Parathyroid adenoma (tissue), 2 donors: ENCODE results near the gene MOB3B.

ENCODE experiments used
- H2AFZ ChIP-seq: fragments of 300-600 bp; sonication (generic); one replicate; pipeline ENCODE4 v1.7.0; 2017; ENCODE audit warnings: antibody characterized with exemption, mild to moderate bottlenecking
- H3K27ac ChIP-seq: fragments of 300-600 bp; sonication (generic); one replicate; pipeline ENCODE4 v1.7.0; 2017
- H3K27me3 ChIP-seq: fragments of 300-600 bp; sonication (generic); one replicate; pipeline ENCODE4 v1.7.0; 2017; ENCODE audit warnings: low read length; ENCODE audit not compliant: control insufficient read depth, insufficient read depth
- H3K36me3 ChIP-seq: fragments of 300-600 bp; sonication (generic); one replicate; pipeline ENCODE4 v1.7.0; 2017; ENCODE audit warnings: low read length; ENCODE audit not compliant: control insufficient read depth, insufficient read depth
- H3K4me1 ChIP-seq: fragments of 300-600 bp; sonication (generic); one replicate; pipeline ENCODE4 v1.7.0; 2017; ENCODE audit warnings: control low read depth
- H3K4me2 ChIP-seq: fragments of 300-600 bp; sonication (generic); one replicate; pipeline ENCODE4 v1.7.0; 2017; ENCODE audit warnings: low read length
- H3K4me3 ChIP-seq: fragments of 300-600 bp; sonication (generic); one replicate; pipeline ENCODE4 v1.7.0; 2017; ENCODE audit warnings: low read depth, low read length
- H3K79me2 ChIP-seq: fragments of 300-600 bp; sonication (generic); one replicate; pipeline ENCODE4 v1.7.0; 2017; ENCODE audit warnings: control low read depth
- H3K9ac ChIP-seq: fragments of 300-600 bp; sonication (generic); one replicate; pipeline ENCODE4 v1.7.0; 2017; ENCODE audit warnings: mild to moderate bottlenecking
- H3K9me3 ChIP-seq: fragments of 300-600 bp; sonication (generic); one replicate; pipeline ENCODE4 v1.7.0; 2017; ENCODE audit warnings: low read length; ENCODE audit not compliant: control insufficient read depth
- TF ChIP-seq, protein P1 (sequence below): fragments of 300-600 bp; sonication (generic); IDR thresholded peaks from one replicate; pipeline ENCODE4 v1.7.0; 2017; ENCODE audit warnings: antibody characterized with exemption, mild to moderate bottlenecking
- donor health status: primary hyperparathyroidism.

Gene MOB3B

DNA sequence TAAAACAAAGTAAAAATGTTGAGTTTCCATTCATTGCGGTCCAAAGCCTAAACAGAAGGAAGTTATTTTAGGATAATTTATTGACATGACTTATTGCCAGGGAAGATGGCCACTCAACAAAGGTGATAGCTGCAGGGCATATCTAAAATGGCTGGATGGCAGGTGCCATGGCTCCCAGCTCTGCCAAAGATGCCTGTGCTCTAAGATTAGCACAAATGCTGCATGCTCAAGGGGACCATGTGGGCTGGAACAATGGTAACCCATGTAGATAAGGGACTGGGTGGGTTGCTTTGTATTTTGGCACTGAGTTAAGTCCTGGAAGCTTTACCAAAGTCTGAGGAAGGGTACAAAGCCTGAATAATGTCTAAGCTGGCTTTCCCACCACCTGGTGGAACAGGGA lies 101.1 kb downstream of the MOB3B start:
- no peaks in the 10 kb centered on the region for H3K36me3 ChIP-seq
- TF ChIP-seq, protein P1, sequence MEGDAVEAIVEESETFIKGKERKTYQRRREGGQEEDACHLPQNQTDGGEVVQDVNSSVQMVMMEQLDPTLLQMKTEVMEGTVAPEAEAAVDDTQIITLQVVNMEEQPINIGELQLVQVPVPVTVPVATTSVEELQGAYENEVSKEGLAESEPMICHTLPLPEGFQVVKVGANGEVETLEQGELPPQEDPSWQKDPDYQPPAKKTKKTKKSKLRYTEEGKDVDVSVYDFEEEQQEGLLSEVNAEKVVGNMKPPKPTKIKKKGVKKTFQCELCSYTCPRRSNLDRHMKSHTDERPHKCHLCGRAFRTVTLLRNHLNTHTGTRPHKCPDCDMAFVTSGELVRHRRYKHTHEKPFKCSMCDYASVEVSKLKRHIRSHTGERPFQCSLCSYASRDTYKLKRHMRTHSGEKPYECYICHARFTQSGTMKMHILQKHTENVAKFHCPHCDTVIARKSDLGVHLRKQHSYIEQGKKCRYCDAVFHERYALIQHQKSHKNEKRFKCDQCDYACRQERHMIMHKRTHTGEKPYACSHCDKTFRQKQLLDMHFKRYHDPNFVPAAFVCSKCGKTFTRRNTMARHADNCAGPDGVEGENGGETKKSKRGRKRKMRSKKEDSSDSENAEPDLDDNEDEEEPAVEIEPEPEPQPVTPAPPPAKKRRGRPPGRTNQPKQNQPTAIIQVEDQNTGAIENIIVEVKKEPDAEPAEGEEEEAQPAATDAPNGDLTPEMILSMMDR: no peak
- H3K9ac ChIP-seq: no peak overlapping the region
- no peak overlapping the region for H3K4me2 ChIP-seq
- H3K79me2 ChIP-seq: no peaks in the 10 kb centered on the region
- H3K27me3 ChIP-seq: no peaks in the 10 kb centered on the region
- no peak overlapping the region for H2AFZ ChIP-seq
- no peak overlapping the region for H3K4me3 ChIP-seq
- H3K4me1 ChIP-seq: no peaks in the 10 kb centered on the region
- H3K27ac ChIP-seq: no peak overlapping the region
- no peaks in the 10 kb centered on the region for H3K9me3 ChIP-seq

DNA sequence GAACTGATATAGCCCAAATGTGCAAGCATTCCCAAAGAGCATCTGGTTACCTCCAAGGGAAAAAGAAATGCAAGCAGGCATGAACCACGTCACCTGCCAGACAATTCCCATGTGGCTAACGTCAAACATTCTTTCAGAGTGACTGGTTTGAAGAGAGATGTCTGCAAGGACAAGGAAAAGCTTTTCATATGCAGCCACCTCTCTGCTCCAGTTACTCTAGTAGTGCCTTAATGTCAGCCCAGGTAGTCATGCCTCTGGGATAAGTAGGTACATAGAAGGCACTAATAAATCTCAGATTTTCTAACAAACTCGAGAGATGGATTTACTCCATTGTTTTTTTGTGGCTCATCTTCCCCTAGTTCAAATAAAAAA lies 102.4 kb downstream of the MOB3B start:
- Histone ChIP-seq H3K79me2 (no peaks in the 10 kb centered on the region), H2AFZ (no peak overlapping the region), H3K9ac (no peak overlapping the region), H3K4me1 (no peaks in the 10 kb centered on the region), H3K27me3 (no peaks in the 10 kb centered on the region), H3K27ac (no peak overlapping the region), H3K4me3 (no peak overlapping the region), H3K4me2 (no peak overlapping the region), H3K9me3 (no peaks in the 10 kb centered on the region), H3K36me3 (no peaks in the 10 kb centered on the region)
- TF ChIP-seq, protein P1: no peak

DNA sequence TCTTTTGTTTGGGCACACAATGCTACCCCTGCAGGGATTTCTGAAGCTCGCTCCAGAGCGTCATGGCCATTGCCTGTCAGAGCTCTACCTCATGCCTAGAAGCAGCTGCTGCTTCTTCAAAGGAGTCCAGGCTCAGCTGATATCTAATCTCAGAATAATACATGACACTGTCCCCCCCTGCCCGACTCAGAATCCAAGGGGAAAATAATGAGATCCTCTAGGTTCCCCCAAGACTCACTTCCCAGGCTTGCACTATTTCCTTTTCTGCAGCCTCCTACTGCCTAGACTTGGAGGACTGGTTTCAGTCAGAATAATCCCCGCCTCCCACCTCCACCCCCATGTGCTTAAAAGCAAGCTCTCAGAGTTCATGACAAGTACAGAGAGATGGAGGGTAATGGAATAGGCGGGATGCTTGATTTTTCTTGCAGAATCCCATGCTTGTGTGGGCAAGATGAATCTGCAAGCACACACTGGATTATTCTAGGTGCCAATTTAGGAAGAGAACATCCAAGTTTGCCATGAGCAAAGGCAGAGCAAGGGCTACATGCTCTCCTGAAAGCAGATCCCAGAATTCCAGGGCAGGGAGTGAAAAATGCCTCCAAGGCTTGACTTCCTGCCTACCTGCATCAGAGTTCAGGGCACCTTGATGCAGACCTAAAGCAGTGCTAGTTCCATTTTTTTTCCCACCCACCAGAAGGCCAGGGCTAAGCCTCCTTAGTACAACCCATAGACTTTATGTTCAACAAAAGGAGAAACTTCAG lies 102.9 kb downstream of the MOB3B start:
- Histone ChIP-seq H3K9me3 (no peaks in the 10 kb centered on the region), H3K4me2 (no peak overlapping the region), H3K4me3 (no peak overlapping the region), H3K4me1 (no peaks in the 10 kb centered on the region), H3K27ac (no peak overlapping the region), H2AFZ (no peak overlapping the region), H3K9ac (no peak overlapping the region), H3K36me3 (no peaks in the 10 kb centered on the region), H3K79me2 (no peaks in the 10 kb centered on the region), H3K27me3 (no peaks in the 10 kb centered on the region)
- TF ChIP-seq, protein P1: no peak

DNA sequence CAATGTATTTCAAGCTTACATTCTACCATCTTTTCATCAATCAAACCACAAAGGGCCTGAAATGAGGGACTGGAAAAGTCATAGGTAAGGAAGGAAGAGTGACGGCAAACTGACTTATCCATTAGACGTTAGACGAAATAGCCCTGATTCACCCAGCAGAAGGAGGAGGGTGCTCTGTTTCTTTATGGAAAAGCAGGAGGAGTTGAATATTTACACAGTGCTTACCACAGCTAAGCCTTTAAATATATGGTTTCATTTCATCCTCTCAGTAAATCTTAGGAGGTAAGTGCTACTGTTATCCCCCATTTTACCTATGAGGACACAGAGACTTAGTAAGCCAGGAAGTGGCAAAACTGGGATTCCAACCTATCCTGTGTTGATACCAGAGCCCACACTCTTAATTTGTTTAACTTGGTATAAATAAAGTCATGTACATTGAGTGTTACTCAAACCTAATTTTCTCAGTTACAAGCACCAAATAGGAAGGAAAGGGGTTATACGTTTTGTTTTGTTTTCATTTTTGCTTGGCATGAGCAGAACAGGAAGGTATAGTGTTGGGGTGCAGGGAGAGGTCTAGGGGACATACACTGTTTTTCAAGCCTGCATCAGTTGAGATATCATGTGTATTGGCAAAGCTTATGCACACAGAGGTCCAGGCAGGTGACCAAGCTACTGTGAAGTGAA lies 103.6 kb downstream of the MOB3B start:
- no peaks in the 10 kb centered on the region for H3K4me1 ChIP-seq
- no peaks in the 10 kb centered on the region for H3K9me3 ChIP-seq
- no peak overlapping the region for H2AFZ ChIP-seq
- TF ChIP-seq, protein P1: no peak
- H3K27me3 ChIP-seq: no peaks in the 10 kb centered on the region
- H3K27ac ChIP-seq: no peak overlapping the region
- no peak overlapping the region for H3K4me3 ChIP-seq
- no peaks in the 10 kb centered on the region for H3K79me2 ChIP-seq
- H3K9ac ChIP-seq: no peak overlapping the region
- no peak overlapping the region for H3K4me2 ChIP-seq
- H3K36me3 ChIP-seq: no peaks in the 10 kb centered on the region
